NCI-H1694 treated with DMSO at 0.1 percent for 48 hours (cell line): ENCODE results near the gene AGPAT3.

Experiments
- DNase-seq: peaks from one replicate; lab custom pipeline; 2025; lab: John Stamatoyannopoulos, UW

The AGPAT3 gene

DNA sequence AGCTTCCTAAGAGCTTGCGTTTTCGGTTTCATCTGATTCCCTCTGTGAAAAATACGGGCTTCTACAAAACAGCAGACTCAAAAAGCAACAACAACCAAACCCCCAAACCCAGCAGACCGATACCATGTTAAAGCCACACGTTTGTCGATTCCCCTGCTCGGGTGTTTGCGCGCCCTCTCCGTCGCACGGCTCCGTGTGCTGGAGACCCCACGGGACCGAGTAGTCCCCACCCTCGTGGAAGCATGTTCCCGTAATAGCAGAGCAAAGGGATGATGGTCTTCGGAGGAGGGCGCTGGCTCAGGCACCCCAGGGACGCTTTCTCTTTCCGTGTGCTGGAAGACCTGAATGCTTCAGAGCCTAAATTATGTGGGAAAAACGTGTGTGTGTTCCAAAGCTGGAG is 42.7 kb downstream of the AGPAT3 start:
- DNase-seq, result no peak

- no peak for DNase-seq
These were observed 43.1 kb downstream of the AGPAT3 start for GRCh38 chr21:43908167-43908566.

DNA sequence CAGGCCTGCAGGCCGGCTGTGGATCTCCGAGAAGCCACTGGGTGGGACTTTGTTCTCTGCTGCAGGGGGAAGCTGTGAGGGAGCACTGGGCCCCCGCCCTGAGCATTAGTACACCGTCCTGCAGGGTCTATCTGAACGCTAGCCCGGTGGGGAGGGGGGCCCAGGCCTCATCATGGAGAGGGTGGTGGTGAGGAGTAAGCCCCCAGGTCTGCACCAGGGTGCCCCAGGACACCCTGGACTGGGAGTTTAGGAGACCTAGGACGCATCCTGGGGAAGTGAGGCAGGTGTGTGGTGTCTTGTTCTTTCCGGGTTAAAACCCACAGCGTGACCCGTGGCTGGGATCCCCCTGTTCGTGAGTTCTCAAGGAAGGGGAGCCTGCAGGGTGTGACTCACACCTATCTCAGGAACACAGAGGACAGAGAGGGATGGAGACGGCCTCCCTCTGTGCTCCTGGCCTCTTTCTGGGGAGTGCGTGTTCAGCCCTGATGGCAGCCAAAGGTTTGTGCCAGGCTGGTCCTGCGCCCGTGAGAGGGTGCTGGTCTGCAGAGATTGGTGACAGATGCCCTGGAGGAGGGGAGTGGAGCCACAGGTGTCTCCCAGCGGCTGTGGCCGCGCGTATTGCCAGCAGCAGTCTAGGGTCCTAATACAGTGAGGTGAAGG is 44.8 kb downstream of the AGPAT3 start:
- peak; percentile 19 for DNase-seq

DNA sequence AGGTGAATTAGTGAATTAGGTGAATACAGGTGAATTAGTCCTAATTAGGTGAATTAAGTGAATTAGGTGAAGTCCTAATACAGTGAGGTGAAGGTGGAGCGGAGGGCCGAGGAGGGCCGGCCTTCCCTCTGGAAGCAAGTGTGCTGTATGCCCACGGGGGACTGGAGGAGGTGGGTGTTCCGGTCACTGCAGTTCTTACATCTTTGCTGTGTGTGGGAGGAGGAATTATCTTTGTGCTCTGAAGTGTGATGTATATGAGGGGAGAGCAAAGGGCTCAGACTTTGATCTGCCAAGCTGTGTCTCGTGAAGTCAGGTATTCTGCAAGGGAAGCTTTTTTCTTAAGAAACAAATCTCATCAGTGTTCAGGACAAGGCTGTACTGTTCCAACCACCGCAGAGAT is 45.4 kb downstream of the AGPAT3 start:
- no peak for DNase-seq

- no peak for DNase-seq
These were observed 46.3 kb downstream of the AGPAT3 start for GRCh38 chr21:43911015-43911934.

- no peak for DNase-seq
These were observed 47.0 kb downstream of the AGPAT3 start for GRCh38 chr21:43911935-43912487.

DNA sequence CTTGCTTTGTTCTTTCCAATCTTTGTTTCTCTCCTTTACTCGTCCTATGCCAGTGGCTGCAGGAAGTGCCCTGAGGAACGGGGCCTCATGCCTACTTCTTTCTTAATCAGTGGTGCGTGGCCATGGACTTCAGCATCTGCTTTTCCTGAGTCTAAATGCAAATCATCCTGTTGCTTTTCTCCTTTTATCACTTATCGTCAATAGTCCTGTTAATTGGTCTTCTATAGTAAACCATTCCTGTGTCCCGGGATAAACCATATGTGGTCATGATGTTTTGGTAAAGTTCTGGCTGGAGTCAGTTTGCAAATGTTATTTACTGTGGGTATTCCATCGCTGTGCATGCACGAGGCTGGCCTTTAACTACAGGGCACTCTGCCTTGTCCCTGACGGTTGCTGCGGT is 47.5 kb downstream of the AGPAT3 start:
- no peak for DNase-seq

DNA sequence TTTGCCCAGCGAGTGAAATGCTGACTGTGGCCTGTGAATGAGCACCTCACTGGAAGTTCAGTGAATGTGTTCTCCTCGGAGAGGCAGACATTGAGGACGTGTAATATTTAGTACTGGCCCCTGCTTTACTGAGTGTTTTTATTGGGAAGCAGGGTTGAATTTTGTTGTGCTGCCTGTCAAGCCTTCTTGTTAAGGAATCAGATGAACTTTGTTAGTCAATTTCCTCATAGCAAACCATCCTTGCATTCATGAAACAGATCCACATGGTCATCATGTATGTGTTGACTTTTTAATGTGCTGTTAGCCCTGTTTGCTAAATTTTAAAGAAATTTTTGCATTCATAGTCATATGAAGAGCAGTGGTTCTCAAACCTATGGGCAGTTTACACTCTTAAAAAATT is 47.9 kb downstream of the AGPAT3 start:
- DNase-seq, result no peak

- DNase-seq, result no peak
These were observed 48.9 kb downstream of the AGPAT3 start for GRCh38 chr21:43913928-43914327.

DNA sequence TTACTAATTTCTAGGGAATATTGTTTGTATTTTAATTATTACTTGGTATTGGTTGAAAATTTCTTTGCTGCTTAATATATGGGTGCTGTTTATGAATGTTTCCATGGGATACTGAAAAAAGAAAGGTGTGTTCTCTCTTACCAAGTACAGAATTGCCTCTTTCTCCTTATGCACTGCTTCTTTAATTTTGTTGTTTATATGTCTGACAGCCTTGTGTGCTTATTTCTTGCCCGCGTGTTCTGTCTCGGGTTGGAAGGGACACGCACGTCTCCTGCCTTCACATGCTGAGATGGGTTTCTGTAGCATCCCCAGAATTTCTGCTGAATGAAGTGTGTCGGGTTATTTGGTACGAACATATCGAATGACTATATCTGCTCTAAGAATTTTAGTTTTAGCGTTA is 51.1 kb downstream of the AGPAT3 start:
- DNase-seq, result no peak

DNA sequence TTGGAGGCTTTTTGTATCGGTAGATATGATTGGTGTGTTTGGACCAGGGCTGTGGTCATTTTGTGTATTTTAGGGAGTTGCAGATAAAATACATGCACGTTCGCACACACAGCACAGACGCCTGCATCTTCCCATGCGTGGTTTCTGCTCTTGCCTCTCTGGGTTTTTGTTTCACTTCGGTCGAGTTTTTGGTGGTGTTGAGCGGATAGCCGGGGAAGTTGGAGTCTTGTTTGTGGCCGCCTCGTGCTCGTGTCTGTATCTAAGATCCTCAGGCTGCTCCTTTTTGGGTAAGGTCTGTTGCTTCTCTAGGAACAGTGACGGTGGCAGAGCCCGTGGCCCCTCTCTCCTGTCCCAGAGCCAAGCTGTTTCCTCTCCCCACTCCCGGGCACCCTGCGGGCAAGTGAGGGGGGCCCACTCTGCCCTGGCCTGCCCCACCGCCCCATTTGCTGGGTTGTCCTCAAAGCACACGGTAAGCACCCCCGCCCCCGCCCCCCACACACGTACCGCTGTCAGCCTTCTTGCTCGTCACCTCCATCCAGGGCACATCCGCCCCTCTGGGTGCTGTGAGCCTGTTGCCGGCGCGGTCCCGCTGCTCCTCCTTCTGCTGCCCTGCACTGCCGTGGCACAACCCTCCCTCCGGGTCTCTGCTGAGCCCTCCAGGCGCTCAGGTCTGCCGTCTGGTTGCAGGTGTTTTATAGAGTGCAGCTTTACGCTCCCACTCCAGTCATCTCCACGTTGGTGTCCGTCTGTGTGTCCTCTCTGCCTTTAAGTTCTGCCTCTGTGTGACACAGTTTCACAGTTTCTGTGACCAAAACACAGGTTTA is 51.9 kb downstream of the AGPAT3 start:
- no peak for DNase-seq

DNA sequence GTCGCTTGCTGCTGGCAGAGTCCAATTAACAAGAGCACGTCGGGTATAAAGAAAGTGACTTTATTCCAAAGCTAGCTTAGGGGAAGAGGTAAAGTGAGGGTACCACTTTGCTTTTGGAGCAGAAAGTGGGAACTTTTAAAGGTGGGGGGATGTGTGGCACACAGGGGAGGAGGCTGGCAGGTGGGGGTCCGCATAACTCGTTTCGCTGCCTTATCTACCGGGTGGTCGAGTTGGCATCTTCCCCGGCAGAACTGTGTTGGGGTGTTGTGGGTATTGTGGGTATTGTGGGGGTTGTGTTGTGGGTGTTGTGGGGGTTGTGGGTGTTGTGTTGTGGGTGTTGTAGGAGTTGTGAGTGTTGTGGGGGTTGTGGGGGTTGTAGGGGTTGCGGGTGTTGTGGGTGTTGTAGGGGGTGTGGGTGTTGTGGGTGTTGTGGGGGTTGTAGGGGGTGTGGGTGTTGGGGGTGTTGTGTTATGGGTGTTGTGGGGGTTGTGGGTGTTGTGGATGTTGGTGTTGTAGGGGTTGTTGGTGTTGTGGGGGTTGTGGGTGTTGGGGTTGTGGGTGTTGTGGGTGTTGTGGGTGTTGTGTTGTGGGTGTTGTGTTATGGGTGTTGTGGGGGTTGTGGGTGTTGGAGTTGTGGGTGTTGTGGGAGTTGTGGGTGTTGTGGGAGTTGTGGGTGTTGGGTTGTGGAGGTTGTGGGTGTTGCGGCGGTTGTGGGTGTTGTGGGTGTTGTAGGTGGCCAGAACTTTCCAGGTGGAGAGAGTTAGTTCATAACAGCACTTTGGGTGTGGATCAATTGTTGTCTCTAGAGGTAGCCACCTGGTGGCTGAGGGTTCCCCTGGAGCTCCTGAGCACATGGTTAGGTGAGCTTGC is 52.7 kb downstream of the AGPAT3 start:
- DNase-seq, result no peak

- no peak for DNase-seq
These were observed 53.4 kb downstream of the AGPAT3 start for GRCh38 chr21:43918385-43918947.

DNA sequence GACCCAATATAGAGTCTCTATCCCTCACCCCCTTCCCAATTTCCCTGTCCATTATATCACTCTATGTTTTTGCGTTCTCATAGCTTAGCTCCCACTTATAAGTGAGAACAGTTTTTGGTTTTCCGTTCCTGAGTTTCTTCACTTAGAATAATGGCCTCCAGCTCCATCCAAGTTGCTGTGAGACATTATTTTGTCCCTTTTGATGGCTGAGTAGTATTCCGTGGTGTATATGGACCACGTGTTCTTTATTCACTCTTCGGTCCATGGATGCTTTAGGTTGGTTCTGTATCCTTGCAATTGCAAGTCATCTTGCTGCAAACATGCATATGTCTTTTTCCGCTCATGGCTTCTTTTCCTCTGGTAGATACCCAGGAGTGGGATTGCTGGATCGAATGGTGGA is 54.3 kb downstream of the AGPAT3 start:
- DNase-seq, result no peak

DNA sequence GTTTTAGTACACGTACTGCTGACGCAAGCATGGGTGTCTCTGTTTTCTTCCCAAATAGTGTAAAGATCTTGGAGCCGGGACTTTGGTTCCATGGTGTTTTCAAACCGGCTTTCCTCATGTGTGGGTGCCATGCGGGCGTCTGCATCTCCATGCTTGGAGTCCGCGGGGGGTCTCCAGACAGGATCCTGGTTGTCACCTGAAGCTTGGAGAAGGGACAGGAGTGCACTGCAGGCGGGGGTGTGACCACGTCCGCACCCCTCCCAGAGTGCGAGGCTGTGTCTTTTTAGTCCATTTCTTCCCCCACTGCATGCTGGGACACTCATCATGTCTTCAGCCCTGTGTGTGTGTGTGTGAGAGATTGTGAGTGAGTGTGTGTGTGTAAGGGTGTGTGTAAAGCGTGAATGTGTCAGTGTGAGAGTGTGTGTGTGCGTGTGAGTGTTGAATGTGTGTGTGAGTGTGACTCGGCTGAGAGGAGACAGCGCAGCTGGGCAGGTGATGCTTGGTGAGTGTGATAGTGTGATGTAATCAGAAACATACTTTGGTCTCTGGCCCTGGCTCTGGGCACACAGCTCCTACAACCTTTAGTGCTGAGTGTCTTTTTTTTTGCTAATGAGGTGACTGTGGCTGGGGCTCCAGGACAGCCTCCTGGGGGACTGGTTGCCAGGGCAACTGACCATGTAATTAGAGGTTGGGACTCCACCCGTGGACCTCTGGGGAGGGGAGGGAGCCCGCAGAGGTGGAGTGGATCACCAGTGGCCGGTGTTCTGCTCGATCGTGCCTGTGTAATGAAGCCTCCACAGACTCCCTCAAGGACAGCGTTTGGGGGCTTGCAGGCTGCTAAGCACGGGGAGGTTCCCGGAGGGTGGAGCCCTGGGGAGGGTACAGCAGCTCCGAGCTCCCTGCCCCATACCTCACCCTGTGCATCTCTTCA is 55.1 kb downstream of the AGPAT3 start:
- DNase-seq, result no peak

- DNase-seq, result no peak
These were observed 56.6 kb downstream of the AGPAT3 start for GRCh38 chr21:43921571-43921978.

DNA sequence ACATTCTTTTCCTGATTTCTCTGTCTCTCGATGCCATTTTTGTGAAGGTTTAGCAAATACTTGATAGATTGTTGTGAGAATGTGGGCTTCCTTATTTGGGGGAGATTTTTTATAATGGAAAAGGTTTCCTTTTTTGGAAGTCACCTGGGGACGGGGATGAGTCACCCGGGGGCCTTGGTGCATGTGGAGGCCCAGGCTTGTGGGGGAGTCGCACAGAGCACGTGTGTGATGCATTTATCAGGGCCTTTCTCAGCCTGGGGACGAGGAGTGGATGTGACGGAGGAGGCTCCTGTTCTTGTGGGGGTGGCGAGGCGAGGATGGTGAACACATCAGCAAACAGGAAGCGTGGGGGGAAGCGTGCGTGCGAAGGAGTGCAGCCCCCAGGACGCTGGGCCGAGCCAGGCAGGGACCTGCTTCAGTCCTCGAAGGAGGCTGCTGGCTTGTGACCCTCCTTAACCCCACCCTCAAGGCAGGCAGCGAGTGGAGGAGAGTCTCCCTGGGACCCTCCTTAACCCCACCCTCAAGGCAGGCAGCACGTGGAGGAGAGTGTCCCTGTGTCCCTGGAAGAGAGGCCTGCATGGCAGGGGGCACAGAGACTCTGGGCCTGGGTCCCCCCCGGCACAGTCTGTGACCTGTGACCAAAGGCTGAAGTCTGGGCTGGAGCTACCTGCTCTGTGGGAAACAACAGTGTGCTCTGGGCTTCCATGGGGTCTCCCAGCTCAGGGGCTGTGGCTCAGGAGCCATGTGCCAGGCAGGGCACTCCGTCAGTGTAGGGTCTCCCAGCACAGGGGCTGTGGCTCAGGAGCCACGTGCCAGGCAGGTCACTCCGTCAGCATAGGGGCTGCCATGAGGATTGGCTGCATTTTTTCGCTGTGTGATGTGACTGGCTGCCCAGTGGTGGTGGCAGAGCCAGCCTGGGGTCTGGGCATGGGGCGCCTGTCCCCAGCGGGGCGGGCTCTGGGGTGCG is 57.2 kb downstream of the AGPAT3 start:
- no peak for DNase-seq

DNA sequence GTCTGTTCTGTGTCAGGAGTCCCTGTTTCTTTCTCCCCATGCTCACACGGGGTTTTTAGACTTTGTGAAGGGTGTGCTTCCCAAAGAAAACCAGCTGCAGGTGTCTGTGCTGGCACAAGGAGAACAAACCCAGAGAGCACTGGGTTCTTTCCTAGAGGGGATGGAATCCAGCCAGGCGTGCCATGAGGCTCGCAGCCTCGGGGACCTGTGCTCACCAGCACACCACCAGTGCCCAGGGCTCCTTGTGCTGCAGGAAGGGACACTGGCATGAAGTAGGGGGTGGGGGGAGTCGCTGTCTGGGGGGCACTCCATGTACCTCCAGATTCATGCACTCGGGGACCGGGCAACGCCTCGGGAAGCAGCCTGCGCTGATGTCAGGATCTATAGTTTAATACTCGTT is 57.9 kb downstream of the AGPAT3 start:
- DNase-seq, result no peak

- DNase-seq, result peak; percentile 11
These were observed 58.4 kb downstream of the AGPAT3 start for GRCh38 chr21:43923391-43923790.
